ENCODE measurements around the gene SYNRG. TPM values are rescaled to one million over a fixed set of nuclear protein-coding genes. Genes with fewer than 3 reads are reported as not detected.

The SYNRG gene
- total RNA-seq, 1 donor: 23.9 TPM

DNA sequence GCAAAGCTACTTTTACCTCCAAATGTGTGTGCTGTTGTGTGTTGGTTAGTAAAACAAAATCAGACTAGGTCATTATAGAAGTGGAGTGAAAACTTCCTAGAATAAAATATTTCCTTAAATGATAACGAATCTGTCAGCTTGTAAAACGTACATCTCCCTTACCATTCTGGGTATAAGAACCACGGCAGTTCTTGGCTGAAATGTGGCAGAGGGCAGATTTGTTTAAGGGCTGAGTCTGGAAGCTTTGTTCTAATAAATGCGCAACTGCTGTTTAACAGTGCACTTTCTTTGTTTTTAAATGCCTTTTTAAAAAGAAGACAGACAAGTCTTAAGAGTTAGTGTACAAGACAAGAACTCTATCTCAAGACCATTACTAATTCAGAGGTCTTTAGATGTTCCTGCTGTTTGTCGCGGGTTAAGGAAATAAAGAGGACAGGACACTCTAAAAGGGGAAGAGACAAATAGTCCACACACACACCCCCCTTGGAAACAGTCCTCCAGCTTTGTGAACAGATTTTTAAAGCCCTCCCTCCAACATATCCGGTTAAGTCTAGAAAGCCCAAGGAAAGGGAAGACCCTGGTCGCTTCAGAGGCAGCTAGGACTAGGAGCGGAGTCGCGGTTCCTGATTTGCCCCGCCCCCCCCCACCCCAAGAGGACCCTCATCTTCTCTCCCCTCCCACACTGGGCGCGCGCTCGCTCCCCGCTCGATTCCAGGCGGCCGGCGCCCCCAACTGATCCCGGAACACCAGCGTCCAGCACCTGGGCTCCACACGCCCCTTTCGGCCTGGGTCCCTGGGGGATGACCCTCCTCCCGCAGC lies 658 bp downstream of the SYNRG start:
- peak overlapping the region; percentile 93 for H3K4me3 ChIP-seq (ENCODE audit: insufficient read depth, low read length)
- no peaks in the 10 kb centered on the region for H3K9me3 ChIP-seq (ENCODE audit: low read depth, low read length)
- DNase-seq (ENCODE audit: insufficient read length, low spot score, missing footprints): peak; percentile 72
- peak overlapping the region; percentile 90 for H3K4me2 ChIP-seq (ENCODE audit: insufficient read depth, low read length)
- H3K79me2 ChIP-seq (ENCODE audit: insufficient read depth, low read length): peaks cover 56% of the 10 kb centered on the region
- peaks cover 22% of the 10 kb centered on the region for H3K36me3 ChIP-seq (ENCODE audit: insufficient read depth, low read length)
- H2AFZ ChIP-seq (ENCODE audit: low read length): peak overlapping the region; percentile 71
- no peaks in the 10 kb centered on the region for H3K27me3 ChIP-seq (ENCODE audit: insufficient read depth, low read length)
- TF ChIP-seq CTCF (IDR thresholded peaks at IDR 0.05; ENCODE audit: extremely low read depth, low read depth, low read length): no peak
- peak overlapping the region; percentile 59 for H3K27ac ChIP-seq (ENCODE audit: low read depth, low read length)
- H3K4me1 ChIP-seq (ENCODE audit: insufficient read depth, low read length): peaks cover 21% of the 10 kb centered on the region
- peaks cover 18% of the 10 kb centered on the region for H4K20me1 ChIP-seq (ENCODE audit: insufficient read depth, low read length)

DNA sequence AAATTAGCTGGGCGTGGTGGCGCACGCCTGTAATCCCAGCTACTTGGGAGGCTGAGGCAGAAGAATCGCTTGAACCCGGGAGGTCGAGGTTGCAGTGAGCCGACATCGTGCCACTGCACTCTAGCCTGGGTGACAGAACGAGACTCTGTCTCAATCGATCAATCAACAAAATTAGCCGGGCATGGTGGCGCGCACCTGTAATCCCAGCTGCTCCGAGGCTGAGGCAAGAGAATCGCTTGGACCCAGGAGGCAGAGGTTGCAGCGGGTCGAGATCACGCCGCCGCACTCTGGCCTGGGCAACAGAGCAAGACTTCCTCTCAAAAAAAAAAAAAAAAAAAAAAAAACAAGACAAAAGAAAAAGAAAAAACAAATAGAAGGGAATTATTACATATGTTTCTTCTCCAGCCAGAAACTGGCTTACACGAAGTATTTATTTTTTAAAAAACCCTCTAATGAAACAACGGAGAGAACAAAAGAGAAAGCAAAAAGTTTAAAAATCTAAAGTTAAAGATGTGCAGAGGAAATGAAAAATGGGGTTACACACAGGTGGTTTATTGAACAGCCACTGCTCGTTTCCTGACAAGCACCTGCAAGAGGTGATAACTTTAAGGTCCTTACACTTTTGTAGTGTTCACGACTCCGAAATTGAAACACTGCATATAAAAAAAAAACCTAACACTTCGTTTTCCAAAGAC lies 1.4 kb downstream of the SYNRG start:
- H3K4me3 ChIP-seq (ENCODE audit: insufficient read depth, low read length): peak overlapping the region; percentile 93
- TF ChIP-seq CTCF (IDR thresholded peaks at IDR 0.05; ENCODE audit: extremely low read depth, low read depth, low read length): no peak
- H3K27me3 ChIP-seq (ENCODE audit: insufficient read depth, low read length): no peaks in the 10 kb centered on the region
- no peak overlapping the region for H2AFZ ChIP-seq (ENCODE audit: low read length)
- no peaks in the 10 kb centered on the region for H3K9me3 ChIP-seq (ENCODE audit: low read depth, low read length)
- H3K4me1 ChIP-seq (ENCODE audit: insufficient read depth, low read length): peaks cover 21% of the 10 kb centered on the region
- H3K4me2 ChIP-seq (ENCODE audit: insufficient read depth, low read length): peak overlapping the region; percentile 90
- peaks cover 63% of the 10 kb centered on the region for H3K79me2 ChIP-seq (ENCODE audit: insufficient read depth, low read length)
- peak overlapping the region; percentile 59 for H3K27ac ChIP-seq (ENCODE audit: low read depth, low read length)
- peaks cover 14% of the 10 kb centered on the region for H3K36me3 ChIP-seq (ENCODE audit: insufficient read depth, low read length)
- DNase-seq (ENCODE audit: insufficient read length, low spot score, missing footprints): no peak
- H4K20me1 ChIP-seq (ENCODE audit: insufficient read depth, low read length): peaks cover 23% of the 10 kb centered on the region

GRCh38 chr17:37605813-37606505 lies 3.3 kb downstream of the SYNRG start:
- Histone ChIP-seq H3K79me2 (ENCODE audit: insufficient read depth, low read length) (peaks cover 78% of the 10 kb centered on the region), H3K9me3 (ENCODE audit: low read depth, low read length) (no peaks in the 10 kb centered on the region), H3K4me3 (ENCODE audit: insufficient read depth, low read length) (no peak overlapping the region), H4K20me1 (ENCODE audit: insufficient read depth, low read length) (peaks cover 23% of the 10 kb centered on the region), H3K4me1 (ENCODE audit: insufficient read depth, low read length) (peaks cover 21% of the 10 kb centered on the region), H3K27me3 (ENCODE audit: insufficient read depth, low read length) (no peaks in the 10 kb centered on the region), H2AFZ (ENCODE audit: low read length) (no peak overlapping the region), H3K4me2 (ENCODE audit: insufficient read depth, low read length) (no peak overlapping the region), H3K36me3 (ENCODE audit: insufficient read depth, low read length) (peaks cover 6% of the 10 kb centered on the region), H3K27ac (ENCODE audit: low read depth, low read length) (peak overlapping the region; percentile 28)
- no peak for TF ChIP-seq CTCF (IDR thresholded peaks at IDR 0.05; ENCODE audit: extremely low read depth, low read depth, low read length)
- DNase-seq (ENCODE audit: insufficient read length, low spot score, missing footprints): peak; percentile 27

All from osteoblast (primary cell).